GM18858 (cell line): ENCODE data around the gene RSU1.

Experiments
- ATAC-seq: cut with Tn5 transposase; IDR thresholded peaks from one replicate; pipeline ENCODE4 v1.9.1; 2021; ENCODE audit not compliant: unreplicated experiment

Gene RSU1

DNA sequence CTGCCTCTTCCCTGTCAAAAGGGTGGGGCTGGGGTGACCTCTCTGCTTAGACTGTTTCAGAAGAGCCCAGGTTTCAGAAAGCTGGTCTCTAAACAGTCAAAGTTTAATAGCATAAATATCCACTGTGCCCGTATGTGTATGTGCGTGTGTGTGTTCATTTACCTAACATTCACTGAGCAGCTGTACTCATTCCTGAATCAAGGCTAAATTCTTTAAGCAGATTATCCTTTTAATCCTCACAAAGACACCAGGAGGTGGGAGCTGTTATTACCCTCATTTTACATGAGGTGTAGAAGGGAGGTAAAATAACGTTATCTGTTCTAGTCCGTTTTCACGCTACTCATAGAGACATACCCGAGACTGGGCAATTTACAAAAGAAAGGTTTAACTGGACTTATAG lies 72.2 kb downstream of the RSU1 start:
- ATAC-seq = no peak

DNA sequence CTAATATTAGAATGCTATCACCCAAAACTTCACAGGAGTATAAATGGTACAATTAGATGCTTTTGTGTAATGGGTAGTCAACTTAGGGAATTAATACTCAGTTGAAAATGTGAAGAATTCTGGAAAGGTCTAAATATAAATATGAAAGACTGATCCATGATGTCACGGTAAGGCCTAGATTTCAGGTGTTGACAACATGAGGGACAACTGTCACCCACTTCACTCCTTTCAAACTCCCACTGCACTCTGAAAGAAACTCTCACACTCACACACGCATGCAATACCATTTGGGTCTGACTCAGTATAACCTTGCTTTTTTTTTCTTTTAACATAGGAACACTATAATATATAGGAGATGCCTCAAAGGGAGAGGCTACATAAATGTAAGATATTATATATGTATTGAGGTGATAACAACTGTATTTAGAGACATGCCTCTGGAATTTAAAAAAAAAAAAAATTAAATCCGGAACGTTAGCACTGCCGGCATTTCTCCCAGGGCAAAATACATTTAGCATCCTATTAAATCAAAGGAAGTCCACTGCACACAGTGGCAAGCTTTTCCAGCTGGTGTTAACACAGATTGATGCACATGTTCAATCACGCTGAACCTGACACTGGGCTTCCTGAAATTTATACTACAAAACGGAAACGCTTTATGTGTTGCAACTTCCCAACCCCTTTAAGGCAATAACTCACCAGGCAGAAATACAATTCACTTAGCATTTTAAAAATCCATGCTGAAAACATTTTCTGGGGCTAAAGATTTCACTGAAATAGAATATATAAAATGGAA lies 74.9 kb downstream of the RSU1 start:
- no peak for ATAC-seq

DNA sequence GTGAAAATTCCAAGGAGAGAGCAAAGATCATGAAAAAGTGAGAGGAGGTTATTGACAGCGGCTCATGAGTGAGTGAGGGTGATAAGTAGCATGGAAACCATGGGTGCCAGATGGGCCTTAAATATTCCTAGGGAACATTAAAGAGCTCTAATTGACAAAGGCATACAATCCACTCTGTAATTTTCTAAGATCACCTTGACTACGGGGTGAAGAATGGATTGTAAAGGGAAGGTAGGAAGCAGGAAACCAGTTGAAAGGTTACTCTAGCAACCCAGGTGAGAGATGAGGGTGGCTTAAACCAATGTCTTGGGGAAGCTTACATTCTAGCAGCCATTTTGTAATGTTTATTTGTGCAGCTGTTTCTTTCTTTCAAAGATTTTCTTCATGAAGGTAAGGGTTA lies 75.7 kb downstream of the RSU1 start:
- no peak for ATAC-seq

DNA sequence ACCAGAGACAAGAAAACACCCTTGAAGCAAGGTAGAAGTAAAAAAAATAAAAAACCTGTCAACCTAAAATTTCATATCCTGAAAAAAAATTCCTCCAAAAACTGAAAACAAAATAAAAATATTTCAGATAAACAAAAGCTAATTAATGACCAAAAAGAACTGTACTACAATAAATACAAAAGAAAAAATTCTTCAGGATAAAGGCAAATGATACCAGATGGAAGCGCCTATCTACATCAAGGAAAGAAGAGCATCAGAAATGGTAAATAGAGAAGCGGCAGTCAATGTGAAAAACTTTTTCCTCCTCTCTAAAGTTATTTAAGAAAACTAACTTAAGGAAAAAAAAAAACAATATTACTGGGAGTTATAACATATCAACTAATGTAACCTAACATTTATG lies 79.8 kb downstream of the RSU1 start:
- no peak for ATAC-seq

DNA sequence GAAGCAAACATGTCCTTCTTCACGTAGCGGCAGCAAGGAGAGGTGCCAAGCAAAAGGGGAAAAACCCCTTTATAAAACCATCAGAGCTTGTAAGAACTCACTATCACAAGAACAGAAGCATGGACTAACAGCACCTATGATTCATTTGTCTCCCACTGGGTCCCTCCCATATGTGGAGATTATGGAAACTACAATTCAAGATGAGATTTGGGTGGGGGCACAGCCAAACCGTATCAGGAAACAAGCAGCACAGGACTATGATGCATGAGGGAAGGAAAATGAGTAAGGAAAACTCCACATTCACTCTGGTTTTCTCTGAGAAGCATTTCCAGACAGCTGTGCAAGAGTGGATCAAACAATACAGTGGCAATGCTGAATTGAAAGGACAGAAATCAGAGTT lies 81.6 kb downstream of the RSU1 start:
- ATAC-seq = no peak

DNA sequence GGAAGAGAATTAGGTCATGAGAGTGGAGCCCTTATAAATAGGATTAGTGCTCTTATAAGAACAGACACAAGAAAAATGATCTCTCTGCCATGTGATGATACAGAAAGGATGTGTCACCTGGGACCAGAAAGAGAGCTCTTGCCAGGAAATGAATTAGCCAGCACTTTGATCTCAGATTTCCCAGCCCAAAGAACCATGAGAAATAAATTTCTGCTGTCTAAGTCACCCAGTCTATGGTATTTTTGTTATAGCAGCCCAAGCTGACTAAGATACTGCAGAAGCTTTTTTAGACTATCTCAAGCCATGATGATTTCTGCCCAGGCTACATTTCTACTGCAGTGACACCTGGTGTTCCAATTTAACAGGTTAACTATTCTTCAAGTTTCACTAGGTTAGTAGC lies 84.8 kb downstream of the RSU1 start:
- ATAC-seq = no peak

DNA sequence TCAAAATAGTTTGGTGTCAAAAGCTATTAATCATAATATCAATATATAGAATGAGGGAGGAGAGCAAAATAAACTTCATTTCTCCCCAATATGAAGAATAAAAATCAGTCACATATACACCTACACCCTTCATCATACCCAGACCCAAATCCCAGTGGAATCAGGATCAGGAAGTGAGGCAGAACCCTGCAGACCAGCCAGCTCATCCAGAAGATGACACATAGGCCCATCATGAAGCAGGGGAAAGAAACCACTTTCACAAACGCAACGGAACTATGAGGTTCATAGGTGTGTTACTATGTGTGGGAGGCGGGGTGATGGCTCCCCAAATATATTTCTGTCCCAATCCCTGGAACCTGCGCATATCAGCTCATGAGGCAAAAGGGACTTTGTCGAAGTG lies 89.0 kb downstream of the RSU1 start:
- no peak for ATAC-seq

DNA sequence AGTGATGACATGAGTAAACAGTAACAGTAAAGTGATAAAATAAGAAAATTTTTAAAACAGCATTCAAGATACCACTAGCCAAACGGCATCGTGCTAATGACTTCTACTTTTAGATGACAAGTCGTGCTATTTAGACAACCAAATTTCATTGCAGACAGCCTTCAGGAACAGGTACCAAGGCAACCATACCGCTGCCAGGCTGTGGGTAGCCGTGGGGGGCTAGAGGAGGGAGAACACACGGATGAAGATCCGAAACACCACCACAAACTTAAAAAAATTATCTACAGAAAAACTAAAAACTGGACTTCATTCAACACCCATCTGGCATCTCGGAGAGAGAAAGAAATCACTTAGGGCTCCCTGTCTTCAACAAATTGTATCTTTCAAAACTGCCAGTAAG lies 89.6 kb downstream of the RSU1 start:
- ATAC-seq = no peak

DNA sequence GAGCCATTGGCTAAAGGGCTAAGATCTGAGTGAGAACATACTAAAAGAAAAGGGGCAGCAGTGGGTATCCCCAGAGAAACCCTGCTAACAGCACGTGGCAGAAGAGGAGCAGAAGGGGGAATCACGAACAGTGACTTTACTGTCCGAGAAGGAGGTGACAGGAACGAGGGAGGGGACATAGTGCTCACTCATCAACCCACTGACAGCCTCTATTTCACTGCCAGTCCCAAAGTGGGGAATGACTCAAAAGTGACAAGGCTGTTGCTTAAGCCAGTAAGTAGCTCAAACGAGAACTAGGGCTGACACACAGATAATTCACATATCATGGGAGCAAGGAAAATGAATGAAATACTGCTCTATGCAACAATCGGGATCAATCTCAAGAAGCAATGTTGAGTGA lies 92.7 kb downstream of the RSU1 start:
- no peak for ATAC-seq

DNA sequence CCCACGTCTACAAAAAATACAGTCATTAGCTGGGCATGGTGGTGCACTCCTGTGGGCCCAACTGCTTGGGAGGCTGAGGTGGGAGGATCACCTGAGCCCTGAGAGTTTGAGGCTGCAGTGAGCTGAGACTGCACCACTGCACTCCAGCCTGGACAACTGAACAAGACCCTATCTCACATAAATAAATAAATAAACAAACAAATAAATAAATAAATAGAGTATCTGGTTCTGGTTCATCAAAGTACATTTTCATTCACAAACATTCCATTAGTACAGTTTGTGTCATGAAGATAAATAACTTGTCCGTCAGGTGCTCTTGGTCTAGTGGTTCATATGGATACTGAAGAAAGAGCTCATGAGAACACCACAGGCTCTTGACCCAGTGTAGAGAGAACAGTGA lies 96.4 kb downstream of the RSU1 start:
- no peak for ATAC-seq

DNA sequence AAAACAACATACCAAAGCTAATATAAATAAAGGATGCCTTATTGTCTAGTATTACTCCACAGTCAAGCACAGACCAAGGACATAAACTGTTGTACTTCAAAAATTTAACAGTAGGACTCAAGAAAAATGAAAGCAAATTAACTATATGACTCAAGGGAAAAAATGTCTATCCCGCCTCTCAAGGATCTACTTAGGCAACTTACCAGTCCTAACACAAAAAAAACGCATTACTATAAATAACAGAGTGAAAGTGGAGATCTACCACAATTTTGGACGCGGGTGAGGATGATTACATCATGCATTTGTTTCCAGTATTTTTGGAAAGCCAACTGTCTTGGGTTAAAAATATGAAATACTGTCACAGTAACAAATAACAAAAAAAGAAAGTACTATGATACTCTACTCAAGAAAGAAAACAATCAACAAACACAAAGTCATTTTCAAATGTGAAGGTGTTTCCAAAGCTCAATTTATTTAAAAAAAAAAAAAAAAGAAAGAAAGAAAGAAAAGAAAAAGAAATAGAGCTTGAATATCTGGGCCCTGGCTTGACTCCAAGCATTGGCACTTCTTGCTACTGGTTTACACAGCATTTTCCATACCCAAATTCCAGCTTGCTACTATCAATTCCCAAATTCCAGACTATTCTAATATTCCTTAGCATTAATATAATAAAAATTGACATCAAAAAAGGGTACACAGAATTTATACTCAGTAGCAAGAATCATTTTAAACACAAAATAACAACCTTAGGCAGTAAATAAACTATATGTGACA lies 99.4 kb downstream of the RSU1 start:
- ATAC-seq = no peak

DNA sequence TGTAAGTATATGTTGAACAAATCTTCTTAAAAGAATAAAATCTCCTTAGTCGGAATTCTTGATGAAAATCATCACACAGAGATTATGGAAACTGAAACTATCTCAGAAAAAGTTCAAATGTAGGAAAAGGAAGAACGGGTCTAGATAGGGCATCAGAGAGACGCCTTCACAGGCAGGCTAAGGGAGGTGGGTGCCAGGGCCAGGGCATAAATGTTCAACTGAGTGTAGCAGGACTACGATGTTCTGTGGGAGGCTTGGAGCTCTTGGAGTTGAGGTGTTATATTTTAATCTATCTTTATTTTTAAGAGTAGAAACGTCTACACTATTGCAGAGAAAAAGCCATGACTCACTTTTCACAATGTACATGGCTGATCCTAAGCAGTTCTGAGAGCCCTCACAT lies 101.2 kb downstream of the RSU1 start:
- ATAC-seq = no peak

DNA sequence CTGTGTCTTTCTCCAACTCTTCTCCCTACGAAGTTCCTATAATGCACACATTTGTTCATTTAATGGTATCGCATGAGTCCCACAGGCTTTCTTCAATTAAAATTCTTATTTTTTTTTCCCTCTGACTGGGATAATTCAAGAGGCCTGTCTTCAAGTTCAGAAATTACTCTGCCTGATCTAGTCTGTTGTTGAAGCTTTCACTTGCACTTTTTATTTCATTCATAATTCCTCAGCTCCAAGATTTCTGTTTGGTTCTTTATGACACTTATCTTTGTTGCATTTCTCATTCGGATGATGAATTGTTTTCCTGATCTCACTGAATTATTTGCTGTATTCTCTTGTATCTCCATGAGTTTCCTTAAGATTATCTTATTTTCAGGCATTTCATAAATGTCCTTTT lies 103.9 kb downstream of the RSU1 start:
- no peak for ATAC-seq

DNA sequence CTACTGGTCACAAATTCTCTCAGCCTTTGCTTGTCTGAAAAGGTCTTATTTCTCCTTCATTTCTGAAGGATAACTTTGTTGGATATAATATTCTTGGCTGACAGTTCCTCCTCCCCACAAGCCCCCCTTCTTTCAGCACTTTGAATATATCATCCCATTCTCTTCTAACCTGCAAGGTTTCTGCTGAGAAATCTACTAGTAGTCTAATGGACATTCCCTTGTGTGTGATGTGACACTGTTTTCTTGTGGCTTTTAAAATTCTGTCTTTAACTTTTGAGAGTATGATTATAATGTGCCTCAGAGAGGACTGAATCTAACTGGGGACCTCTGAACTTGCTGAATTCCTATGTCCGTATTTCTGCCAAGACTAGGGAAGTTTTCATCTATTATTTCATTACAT lies 104.3 kb downstream of the RSU1 start:
- no peak for ATAC-seq

DNA sequence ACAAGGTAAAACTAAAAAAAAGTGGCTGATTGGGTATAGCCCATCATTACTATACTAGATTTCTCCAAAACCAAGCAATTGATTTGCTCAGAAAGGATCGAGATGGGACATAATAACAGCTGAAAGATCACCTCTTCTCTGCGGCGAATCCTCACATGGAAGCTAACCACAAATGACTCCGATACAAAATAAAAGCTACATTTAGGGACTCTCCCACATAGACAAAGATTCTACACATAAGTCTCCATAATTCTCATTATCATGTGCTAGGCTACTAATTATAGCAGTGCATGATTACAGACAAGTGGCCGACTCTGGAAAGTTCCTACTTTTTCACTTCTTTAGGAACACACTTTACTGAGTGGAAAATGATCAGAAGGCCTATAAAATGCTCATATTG lies 116.9 kb downstream of the RSU1 start:
- no peak for ATAC-seq

DNA sequence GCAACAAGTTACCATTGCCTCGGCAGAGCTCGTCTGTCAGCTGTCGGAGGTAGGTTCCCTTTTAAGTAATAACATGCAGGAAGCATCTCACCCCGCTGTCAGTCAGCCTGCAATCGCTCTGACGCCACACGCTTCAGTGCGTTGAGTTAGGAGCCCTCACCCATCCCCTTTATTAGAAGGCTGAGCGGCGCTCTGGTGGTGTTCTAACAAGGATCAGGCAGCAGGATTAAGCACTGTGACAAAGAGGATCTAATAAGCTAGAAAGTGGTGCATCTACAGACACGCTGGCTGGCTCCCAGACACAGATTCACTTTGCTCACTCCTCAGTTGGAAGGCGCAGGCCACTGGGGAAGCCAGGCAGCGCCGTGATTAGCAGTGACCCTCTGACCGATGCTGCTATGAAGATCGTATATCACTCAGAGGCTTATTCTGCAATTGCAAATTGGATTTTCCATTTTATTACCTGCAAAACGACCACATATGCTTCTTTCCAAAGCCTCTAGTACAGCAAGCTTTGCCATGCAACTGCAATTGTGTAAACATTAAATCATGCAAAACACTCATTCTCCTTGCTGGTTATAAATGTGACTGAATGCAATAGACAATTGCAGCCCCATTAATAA lies 117.7 kb downstream of the RSU1 start:
- ATAC-seq = no peak

DNA sequence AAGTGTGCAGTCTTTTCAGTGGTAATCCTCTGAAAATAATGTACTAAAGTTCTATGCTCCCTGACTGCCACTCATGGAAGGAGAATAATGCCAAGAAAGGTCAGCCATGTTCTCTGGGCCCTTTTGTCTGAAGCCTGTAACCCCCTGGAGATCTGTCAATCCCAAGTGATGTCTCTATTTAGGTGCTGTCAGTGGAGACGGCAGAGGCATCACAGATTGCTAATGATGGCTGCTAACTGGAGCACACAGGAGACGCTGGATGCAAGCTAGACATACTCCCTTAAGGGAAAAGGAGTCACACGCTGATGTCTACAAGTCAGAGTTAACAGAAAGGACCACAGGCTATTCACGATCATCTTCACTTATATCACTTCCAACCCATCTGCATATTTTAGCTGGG lies 118.8 kb downstream of the RSU1 start:
- no peak for ATAC-seq

DNA sequence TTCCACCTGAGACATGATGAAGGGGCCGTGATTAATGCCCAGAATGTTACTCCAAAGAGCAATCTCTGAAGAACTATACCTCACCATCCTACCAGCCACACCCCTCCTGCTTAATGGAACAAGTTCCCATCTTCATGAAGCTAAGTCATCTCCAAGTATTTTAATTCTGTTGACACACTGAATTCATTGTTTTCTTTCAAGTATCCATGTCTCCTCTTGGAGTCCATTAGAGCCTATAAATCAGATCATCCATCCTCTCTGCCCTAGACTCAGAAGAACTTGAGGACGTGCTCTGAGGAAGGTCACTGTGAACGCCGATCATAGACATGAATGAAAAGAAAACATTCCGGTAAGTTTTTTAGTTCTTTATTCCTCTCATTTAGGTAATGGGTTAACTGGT lies 126.8 kb downstream of the RSU1 start:
- ATAC-seq = no peak

DNA sequence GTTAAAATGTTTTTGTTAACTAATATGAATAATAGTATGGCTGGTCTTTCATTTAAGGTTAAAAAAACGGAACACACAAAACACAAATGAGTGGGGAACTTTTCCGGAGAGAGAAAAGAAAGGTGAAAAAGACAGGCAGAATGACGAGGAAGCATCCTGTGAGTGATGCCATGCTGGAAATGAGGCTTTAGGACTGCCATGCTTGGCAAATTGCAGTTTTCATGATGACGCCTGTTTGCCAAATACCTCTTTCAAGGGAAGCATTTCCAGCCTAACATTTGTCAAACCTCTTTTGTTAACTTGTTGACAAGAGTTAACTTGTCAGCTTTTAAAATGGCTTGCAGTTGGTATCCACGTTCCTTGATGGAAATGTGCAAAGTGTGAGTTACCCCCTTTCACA lies 127.5 kb downstream of the RSU1 start:
- ATAC-seq = no peak

DNA sequence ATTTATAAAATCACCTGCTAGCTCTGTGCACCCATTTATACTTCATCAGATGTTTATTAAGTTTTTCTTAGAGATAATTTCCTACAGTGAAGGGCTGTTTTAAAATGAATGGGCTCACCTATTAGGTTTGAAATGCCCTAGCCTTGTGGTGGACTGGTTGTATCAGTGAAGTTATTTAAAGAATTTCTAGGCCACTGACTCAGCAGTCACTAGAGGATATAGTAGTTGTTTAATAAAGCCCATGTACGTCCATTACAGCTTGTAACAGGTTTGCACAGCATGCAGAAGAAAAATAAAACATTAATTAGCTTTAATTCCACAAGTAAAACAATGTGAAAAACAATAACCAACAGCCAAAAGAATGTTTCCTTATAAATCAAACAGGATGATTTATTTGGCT lies 128.0 kb downstream of the RSU1 start:
- ATAC-seq = no peak

DNA sequence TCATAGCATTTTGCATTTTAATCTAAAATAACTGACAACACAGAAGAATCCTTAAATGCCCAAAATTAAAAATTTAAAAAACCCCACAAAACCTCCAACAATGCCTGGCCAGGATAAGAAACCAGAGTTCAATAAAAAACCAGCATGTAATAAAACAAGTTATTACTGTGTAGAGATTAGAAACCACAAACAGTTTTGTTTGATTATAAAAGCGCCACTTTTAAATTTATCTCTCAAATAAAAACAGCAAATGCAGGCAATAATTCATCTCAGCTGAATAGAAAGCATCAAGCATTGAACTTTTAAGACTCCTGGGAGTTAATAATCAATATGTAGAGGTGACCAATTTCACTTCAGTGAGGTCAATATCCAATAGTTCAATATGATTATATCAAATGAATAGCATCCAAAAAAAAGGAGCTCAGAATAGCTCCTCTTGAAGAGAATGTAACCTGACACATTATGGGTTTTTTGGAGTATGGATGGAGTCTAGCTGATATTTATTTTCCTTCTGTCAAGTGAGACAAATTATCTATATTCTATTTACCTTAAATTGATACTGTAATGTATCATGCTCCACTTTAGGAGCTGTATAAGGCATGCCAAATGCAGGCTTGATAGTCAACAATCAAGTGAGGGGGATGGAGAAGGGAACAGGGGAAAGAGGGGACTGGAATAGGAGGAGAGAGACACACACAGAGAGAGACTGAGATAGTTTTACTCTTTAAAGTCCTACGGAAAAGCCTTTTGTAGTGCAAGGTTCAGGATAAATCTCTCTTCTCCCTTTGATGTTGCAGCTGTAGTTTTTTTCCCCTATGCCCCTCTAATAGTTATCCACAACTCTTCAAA lies 130.9 kb downstream of the RSU1 start:
- ATAC-seq = no peak
